GM12878 (cell line): Measurements from ENCODE around the gene NANOS2. TPM values are rescaled to one million over a fixed set of nuclear protein-coding genes. Genes with fewer than 3 reads are reported as not detected.

Source experiments
- ATAC-seq: fragments of 200-7000 bp; cut with Tn5 transposase; 3 replicates; pipeline ENCODE4 v1.9.1; 2020; ENCODE audit warnings: mild to moderate bottlenecking, moderate library complexity
- BruUV-seq: library from RNA; stranded (reverse); fragments of 400-500 nt; replicated peaks from 2 replicates; lab custom pipeline; 2021; lab: Mats Ljungman, UMichigan
- CTCF ChIA-PET: fragments of 300-600 bp; sonication (Branson Sonifier 250); formaldehyde crosslinking; extraction: SDS; loops from one replicate; lab custom pipeline; 2021; ENCODE audit warnings: inconsistent platforms; lab: Yijun Ruan, JAX
- POLR2A ChIA-PET: fragments of 350-600 bp; formaldehyde crosslinking; extraction: SDS; loops from one replicate; lab custom pipeline; 2021; ENCODE audit warnings: inconsistent platforms; lab: Charles Lee
- RAD21 ChIA-PET: fragments of 300-600 bp; sonication (Branson Sonifier 250); formaldehyde crosslinking; loops from one replicate; lab custom pipeline; 2023; ENCODE audit warnings: antibody characterized with exemption; ENCODE audit not compliant: unreplicated experiment; lab: Charles Lee
- SMC1A ChIA-PET: fragments of 300-600 bp; sonication (Branson Sonifier 250); formaldehyde crosslinking; loops from one replicate; lab custom pipeline; 2023; ENCODE audit not compliant: unreplicated experiment, uncharacterized antibody; lab: Charles Lee
- DNase-seq: peaks from one replicate; pipeline ENCODE4 v3.0.0-alpha.2; 2011; ENCODE audit warnings: low read depth, low spot score
- FAIRE-seq: peaks from 3 replicates; lab custom pipeline; 2011; peaks lifted over from hg19 to GRCh38; lab: Jason Lieb, UNC
- H2AFZ ChIP-seq: 2 replicates; pipeline ENCODE4 v1.6.0; 2011; ENCODE audit warnings: low read depth, low read length, control low read depth; ENCODE audit not compliant: control insufficient read depth
- H3K27ac ChIP-seq: 2 replicates; pipeline ENCODE4 v1.5.1; 2011; ENCODE audit warnings: control low read depth; ENCODE audit not compliant: control insufficient read depth, insufficient read depth
- H3K27me3 ChIP-seq, 2 experiments: replicated peaks in 1 of 2; 2 replicates each; pipeline versions ENCODE4 v1.6.0 to v1.6.1; 2011; ENCODE audit warnings: low read length in 1 of 2; ENCODE audit not compliant: control insufficient read depth in 2 of 2, insufficient read depth in 2 of 2
- H3K36me3 ChIP-seq, 2 experiments: 2 replicates each; pipeline ENCODE4 v1.5.1; 2011; ENCODE audit warnings: low read length in 1 of 2; ENCODE audit not compliant: control insufficient read depth in 2 of 2, insufficient read depth in 2 of 2
- H3K4me1 ChIP-seq: 2 replicates; pipeline ENCODE4 v1.6.1; 2011; ENCODE audit warnings: mild to moderate bottlenecking, low read length, moderate library complexity, mixed read lengths; ENCODE audit not compliant: control insufficient read depth, insufficient read depth
- H3K4me2 ChIP-seq: 2 replicates; pipeline ENCODE4 v1.6.0; 2011; ENCODE audit warnings: control low read depth; ENCODE audit not compliant: control insufficient read depth, insufficient read depth
- H3K4me3 ChIP-seq: fragments of 200-600 bp; sonication (generic); 2 replicates; pipeline ENCODE4 v1.5.1; 2016
- H3K79me2 ChIP-seq: 2 replicates; pipeline ENCODE4 v1.6.0; 2011; ENCODE audit warnings: low read length; ENCODE audit not compliant: control insufficient read depth, insufficient read depth
- H3K9ac ChIP-seq: 2 replicates; pipeline ENCODE4 v1.8.0; 2011; ENCODE audit warnings: low read length, control low read depth, mixed read lengths; ENCODE audit not compliant: control insufficient read depth, insufficient read depth
- H3K9me3 ChIP-seq: replicated peaks from 3 replicates; pipeline ENCODE4 v1.5.1; 2011; ENCODE audit warnings: mild to moderate bottlenecking, low read length; ENCODE audit not compliant: control insufficient read depth, insufficient read depth
- H4K20me1 ChIP-seq: 2 replicates; pipeline ENCODE4 v1.6.0; 2011; ENCODE audit not compliant: control insufficient read depth, insufficient read depth
- CBX3 ChIP-seq: fragments of 200-600 bp; sonication (generic); IDR thresholded peaks from 2 replicates; pipeline ENCODE4 v1.6.1; 2016; ENCODE audit warnings: low read depth, borderline replicate concordance
- E2F4 ChIP-seq: IDR thresholded peaks from 2 replicates; pipeline ENCODE4 v1.6.1; 2012; ENCODE audit warnings: low read depth, low read length, improper control_type of control experiment
- EZH2 ChIP-seq: IDR thresholded peaks from 2 replicates; pipeline ENCODE4 v1.6.1; 2012; ENCODE audit warnings: low read depth, mild to moderate bottlenecking, control low read depth, inconsistent platforms, low read length, borderline replicate concordance; ENCODE audit not compliant: control insufficient read depth
- IKZF1 ChIP-seq: fragments of 450-650 bp; conservative IDR thresholded peaks from 2 replicates; pipeline ENCODE4 v1.6.1; 2017; ENCODE audit warnings: antibody characterized with exemption, mild to moderate bottlenecking
- MAX ChIP-seq: IDR thresholded peaks from 2 replicates; pipeline ENCODE4 v1.6.1; 2012; ENCODE audit warnings: low read depth, low read length, improper control_type of control experiment
- MTA3 ChIP-seq: IDR thresholded peaks from 2 replicates; pipeline ENCODE4 v1.6.1; 2012; ENCODE audit warnings: low read length, inconsistent platforms, borderline replicate concordance
- MYB ChIP-seq: fragments of 150-350 bp; IDR thresholded peaks from 2 replicates; pipeline ENCODE4 v1.6.1; 2014; ENCODE audit warnings: mild to moderate bottlenecking, low read depth, low read length, borderline replicate concordance
- PRDM15 ChIP-seq: fragments of 450-650 bp; formaldehyde crosslinking; IDR thresholded peaks from 2 replicates; pipeline ENCODE4 v1.4.0; 2020; ENCODE audit warnings: mild to moderate bottlenecking, moderate library complexity
- RELB ChIP-seq: fragments of 450-650 bp; IDR thresholded peaks from 2 replicates; pipeline ENCODE4 v1.6.1; 2017; ENCODE audit warnings: low read depth, mild to moderate bottlenecking, moderate library complexity
- ZNF592 ChIP-seq: fragments of 450-650 bp; IDR thresholded peaks from 2 replicates; pipeline ENCODE4 v1.6.1; 2017; ENCODE audit warnings: mild to moderate bottlenecking, moderate library complexity
- WGBS: methylation state at CpG from one replicate; pipeline ENCODE4 v1.1.6; 2016; ENCODE audit warnings: low lambda C conversion rate; ENCODE audit not compliant: insufficient replicate concordance, insufficient coverage; ENCODE audit errors: missing lambda C conversion rate; 5-methylcytosine and 5-hydroxymethylcytosine counted together
- in situ Hi-C: fragments of 300-500 bp; cut with MboI; formaldehyde crosslinking; loops from 9 replicates; pipeline ENCODE4 v1.14.3; 2018; ENCODE audit warnings: mixed read lengths
- intact Hi-C: fragments of 100-400 bp; cut with micrococcal nuclease; formaldehyde crosslinking; loops from one replicate; pipeline ENCODE4 v1.14.2; 2022; ENCODE audit not compliant: unreplicated experiment
- polyA plus RNA-seq, 11 experiments: library from polyadenylated mRNA; depleted of rRNA in 4 of 11; unstranded in 6 of 11; stranded (reverse) in 5 of 11; fragments of >200 nt; fragmentation: Nextera tagmentation in 4 of 11; fragmentation: Illumina TruSeq in 1 of 11; extraction: Ambion mirVana in 4 of 11; extraction: Trizol in 1 of 11; gene quantifications; 1 replicate in 1 of 11; 2 replicates in 10 of 11; pipeline versions ENCODE4 v1.2.1 to v1.2.3, GENCODE V29; 2011 to 2016; ENCODE audit warnings: inconsistent platforms in 2 of 11, missing spikeins in 2 of 11, low read depth in 1 of 11
- total RNA-seq, 4 experiments: library from RNA; depleted of rRNA in 3 of 4; stranded (reverse); fragments of >200 nt in 3 of 4; fragmentation: Illumina TruSeq in 1 of 4; extraction: Trizol in 1 of 4; gene quantifications; 2 replicates each; pipeline versions ENCODE4 v1.2.1 to v1.2.3, GENCODE V29; 2013 to 2021

NANOS2 gene
- total and polyA plus RNA-seq, 10 of the 15 experiments (the other 5 are each of a cell fraction or from before 2014, with no cell fraction given): not detected

GRCh38 chr19:45900738-45901431 is 13.7 kb downstream of the NANOS2 start:
- ChIA-PET POLR2A (interaction anchor here (0.9 to 3.7 kb wide), 6 partner anchors 9 to 94 kb away, joined by 4 to 23 read pairs (median 5); partner anchors contain the start of genes CCDC61, FOXA3, IRF2BP1 and SYMPK), SMC1A (interaction anchor here (1.6 kb wide), 1 partner anchor 94 kb away, joined by 3 read pairs; the partner anchor contains the start of gene CCDC61), RAD21 (interaction anchor here (0.9 to 1.4 kb wide), 4 partner anchors 15 to 84 kb away, joined by 3 to 5 read pairs (median 3); partner anchors contain the start of genes FOXA3, IRF2BP1 and SYMPK), CTCF (interaction anchor here (0.6 to 3.6 kb wide), 4 partner anchors 19 to 106 kb away, joined by 3 to 18 read pairs (median 3); no protein-coding TSS in a partner anchor)
- FAIRE-seq (no peak), DNase-seq (no peak), ATAC-seq (no peak)
- Histone ChIP-seq H4K20me1 (no peaks in the 10 kb centered on the region), H2AFZ (no peak overlapping the region), H3K36me3 (no peaks in the 10 kb centered on the region; a peak in 2 of 4 replicates), H3K4me1 (peaks cover 10% of the 10 kb centered on the region), H3K4me2 (peak overlapping the region; percentile 73), H3K79me2 (peaks cover 8% of the 10 kb centered on the region), H3K4me3 (peak overlapping the region; percentile 98), H3K27me3 (no peaks in the 10 kb centered on the region), H3K9ac (no peak overlapping the region), H3K27ac (no peak overlapping the region), H3K9me3 (no peaks in the 10 kb centered on the region)
- intact Hi-C loops (loop anchor here (5.0 kb wide), 1 partner anchor 84 kb away; the partner anchor contains the start of gene RSPH6A), in situ Hi-C loops (no loop called here)
- WGBS: 95% methylated on average over 22 of the region's 22 CpGs
- no TSS peak for BruUV-seq
- TF ChIP-seq MYB: no peak
- no peak for TF ChIP-seq E2F4
- no peak for TF ChIP-seq RELB
- TF ChIP-seq CBX3: no peak
- no peak for TF ChIP-seq EZH2
- no peak for TF ChIP-seq IKZF1
- TF ChIP-seq PRDM15 (CRISPR knock-in tag): no peak
- no peak for TF ChIP-seq ZNF592
- TF ChIP-seq MAX: no peak
- no peak for TF ChIP-seq MTA3
